Measurements from ENCODE around the gene NUP50.

DNA sequence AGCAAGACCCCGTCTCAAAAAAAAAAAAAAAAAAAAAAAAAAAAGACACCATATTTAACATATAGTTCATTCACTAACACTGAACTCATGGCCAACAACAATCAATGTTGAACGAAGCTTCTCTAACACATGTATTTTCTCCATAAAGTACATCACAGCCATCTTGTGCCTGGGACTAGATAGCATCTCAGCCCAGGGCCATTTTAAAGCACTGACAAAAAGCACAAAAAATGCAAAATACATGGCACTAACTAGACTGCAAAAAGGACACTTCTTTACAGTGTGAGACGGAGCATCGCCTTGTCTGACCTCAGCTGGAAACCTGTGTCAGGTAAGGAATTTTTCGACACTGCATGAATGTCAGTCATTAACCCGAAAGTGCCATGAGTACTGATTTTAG is 53.6 kb downstream of the NUP50 start:
- TF ChIP-seq, protein P1, sequence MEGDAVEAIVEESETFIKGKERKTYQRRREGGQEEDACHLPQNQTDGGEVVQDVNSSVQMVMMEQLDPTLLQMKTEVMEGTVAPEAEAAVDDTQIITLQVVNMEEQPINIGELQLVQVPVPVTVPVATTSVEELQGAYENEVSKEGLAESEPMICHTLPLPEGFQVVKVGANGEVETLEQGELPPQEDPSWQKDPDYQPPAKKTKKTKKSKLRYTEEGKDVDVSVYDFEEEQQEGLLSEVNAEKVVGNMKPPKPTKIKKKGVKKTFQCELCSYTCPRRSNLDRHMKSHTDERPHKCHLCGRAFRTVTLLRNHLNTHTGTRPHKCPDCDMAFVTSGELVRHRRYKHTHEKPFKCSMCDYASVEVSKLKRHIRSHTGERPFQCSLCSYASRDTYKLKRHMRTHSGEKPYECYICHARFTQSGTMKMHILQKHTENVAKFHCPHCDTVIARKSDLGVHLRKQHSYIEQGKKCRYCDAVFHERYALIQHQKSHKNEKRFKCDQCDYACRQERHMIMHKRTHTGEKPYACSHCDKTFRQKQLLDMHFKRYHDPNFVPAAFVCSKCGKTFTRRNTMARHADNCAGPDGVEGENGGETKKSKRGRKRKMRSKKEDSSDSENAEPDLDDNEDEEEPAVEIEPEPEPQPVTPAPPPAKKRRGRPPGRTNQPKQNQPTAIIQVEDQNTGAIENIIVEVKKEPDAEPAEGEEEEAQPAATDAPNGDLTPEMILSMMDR (optimal IDR thresholded peaks at IDR 0.05 in 1 of 3, IDR thresholded peaks at IDR 0.05 in 1 of 3, conservative IDR thresholded peaks at IDR 0.05 in 1 of 3; ENCODE audit: extremely low read depth in 1 of 3, insufficient read depth in 2 of 3, low read length in 3 of 3) = no peak
- no peak for TF ChIP-seq EZH2 (IDR thresholded peaks at IDR 0.05; ENCODE audit: low read length)
